ENCODE results near the gene TMEM269. TPM values are rescaled to one million over a fixed set of nuclear protein-coding genes. Genes with fewer than 3 reads are reported as not detected.

The TMEM269 gene
- total and polyA plus RNA-seq, 2 donors (not counting 1 experiment from before 2014, with no cell fraction given) = 0.21 to 0.47 TPM

DNA sequence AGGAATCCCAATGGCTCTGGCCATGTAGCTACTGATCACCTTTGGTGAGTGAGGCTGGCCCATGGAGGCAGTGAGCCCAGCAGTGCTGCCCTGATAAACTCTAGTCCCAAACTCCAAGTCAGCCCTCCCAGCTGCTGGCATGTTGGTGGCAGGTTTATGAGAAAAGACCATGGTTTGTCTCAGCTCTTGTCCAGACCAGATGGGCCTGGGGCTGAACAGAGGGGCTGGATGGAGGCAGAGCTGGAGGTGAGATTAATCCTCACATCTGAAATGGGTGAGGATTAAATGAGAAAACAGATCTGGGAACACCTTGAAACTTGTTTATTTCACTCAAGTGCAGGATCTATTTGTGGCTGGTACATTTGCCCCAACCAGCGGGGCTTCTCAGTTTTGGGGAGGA lies 3.2 kb downstream of the TMEM269 start:
- H3K4me1 Mint-ChIP-seq = peaks cover 13% of the 10 kb centered on the region
- Histone ChIP-seq H3K4me2 (replicated peaks; ENCODE audit: low read depth, low read length, poor library complexity, severe bottlenecking) (no peak overlapping the region), H3K9ac (ENCODE audit: low read length) (no peak overlapping the region), H3K79me2 (ENCODE audit: control insufficient read depth, insufficient read depth, low read length) (peaks cover 6% of the 10 kb centered on the region), H3K27ac (ENCODE audit: low read length in 2 of 2) (no peak overlapping the region), H4K20me1 (ENCODE audit: control insufficient read depth, insufficient read depth, low read length, poor library complexity, severe bottlenecking) (no peaks in the 10 kb centered on the region), H3K27me3 (replicated peaks in 1 of 4; ENCODE audit: control extremely low read depth in 1 of 4, control insufficient read depth in 3 of 4, insufficient read depth in 4 of 4, low read length in 3 of 4) (peaks cover 0 to 3% (median 0%) of the 10 kb centered on the region in 4 experiments), H3K9me3 (ENCODE audit: control extremely low read depth in 1 of 3, control insufficient read depth in 2 of 3, insufficient read depth in 1 of 3, low read length in 2 of 3) (no peaks in the 10 kb centered on the region), H3K4me3 (ENCODE audit: control extremely low read depth in 1 of 5, extremely low read depth in 1 of 5, insufficient read depth in 1 of 5, low read depth in 2 of 5, low read length in 4 of 5) (no peak overlapping the region), H3K4me1 (ENCODE audit: control insufficient read depth in 2 of 2, insufficient read depth in 2 of 2, low read length in 2 of 2) (peaks cover 11 to 15% of the 10 kb centered on the region in 2 donors), H3K36me3 (replicated peaks in 1 of 2; ENCODE audit: control extremely low read depth in 1 of 2, control insufficient read depth in 1 of 2, extremely low read depth in 1 of 2, insufficient read depth in 2 of 2, low read length in 1 of 2) (no peaks in the 10 kb centered on the region), H2AFZ (ENCODE audit: insufficient read depth, low read depth, low read length, poor library complexity, severe bottlenecking) (no peak overlapping the region)
- no peaks in the 10 kb centered on the region for H3K9me3 Mint-ChIP-seq (ENCODE audit: insufficient read depth)
- no peak overlapping the region for H3K27ac Mint-ChIP-seq
- WGBS (ENCODE audit: insufficient coverage) = 100% methylated on average over 1 of the region's 1 CpG
- H3K27me3 Mint-ChIP-seq = peaks cover 9% of the 10 kb centered on the region
- no peak for TF ChIP-seq EZH2 (IDR thresholded peaks at IDR 0.05; ENCODE audit: borderline replicate concordance, insufficient read depth, low read depth, low read length, poor library complexity, severe bottlenecking)
- TF ChIP-seq, protein P1, sequence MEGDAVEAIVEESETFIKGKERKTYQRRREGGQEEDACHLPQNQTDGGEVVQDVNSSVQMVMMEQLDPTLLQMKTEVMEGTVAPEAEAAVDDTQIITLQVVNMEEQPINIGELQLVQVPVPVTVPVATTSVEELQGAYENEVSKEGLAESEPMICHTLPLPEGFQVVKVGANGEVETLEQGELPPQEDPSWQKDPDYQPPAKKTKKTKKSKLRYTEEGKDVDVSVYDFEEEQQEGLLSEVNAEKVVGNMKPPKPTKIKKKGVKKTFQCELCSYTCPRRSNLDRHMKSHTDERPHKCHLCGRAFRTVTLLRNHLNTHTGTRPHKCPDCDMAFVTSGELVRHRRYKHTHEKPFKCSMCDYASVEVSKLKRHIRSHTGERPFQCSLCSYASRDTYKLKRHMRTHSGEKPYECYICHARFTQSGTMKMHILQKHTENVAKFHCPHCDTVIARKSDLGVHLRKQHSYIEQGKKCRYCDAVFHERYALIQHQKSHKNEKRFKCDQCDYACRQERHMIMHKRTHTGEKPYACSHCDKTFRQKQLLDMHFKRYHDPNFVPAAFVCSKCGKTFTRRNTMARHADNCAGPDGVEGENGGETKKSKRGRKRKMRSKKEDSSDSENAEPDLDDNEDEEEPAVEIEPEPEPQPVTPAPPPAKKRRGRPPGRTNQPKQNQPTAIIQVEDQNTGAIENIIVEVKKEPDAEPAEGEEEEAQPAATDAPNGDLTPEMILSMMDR (IDR thresholded peaks at IDR 0.05) = no peak
- intact Hi-C loops (cut with micrococcal nuclease) = no loop called here
- no peak overlapping the region for H3K4me3 Mint-ChIP-seq
- ChIA-PET POLR2A (no interaction called here), CTCF (interaction anchor here (0.8 to 1.2 kb wide), 2 partner anchors 10 to 287 kb away, joined by 3 to 4 read pairs; no protein-coding TSS in a partner anchor)
- ATAC-seq (ENCODE audit: low read depth) = no peak
- DNase-seq = no peak

DNA sequence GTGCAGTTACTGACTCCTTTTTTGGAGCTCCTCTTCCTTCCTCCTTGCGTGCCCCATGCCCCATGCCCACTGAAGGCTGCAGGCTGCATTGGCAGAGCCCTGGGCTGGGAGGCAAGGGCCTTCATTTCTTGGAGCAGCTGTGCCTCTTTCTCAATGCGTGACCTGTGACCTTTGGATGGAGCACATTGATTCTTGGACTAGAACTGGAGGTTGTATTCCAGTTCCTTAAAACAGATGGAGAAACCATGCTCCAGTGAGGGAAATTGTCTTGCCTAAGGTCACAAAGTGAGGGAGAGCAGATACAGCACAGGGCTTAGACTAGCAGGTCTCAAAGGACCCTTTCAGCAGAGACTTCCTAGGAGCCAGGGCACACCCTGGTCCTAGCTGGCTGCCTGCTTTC lies 9.0 kb downstream of the TMEM269 start:
- WGBS (ENCODE audit: insufficient coverage) = 100% methylated on average over 2 of the region's 2 CpGs
- no peak overlapping the region for H3K27ac Mint-ChIP-seq

More for the DNA sequence above, 9.0 kb downstream of the TMEM269 start:
- ChIA-PET CTCF (interaction anchor here (1.5 kb wide), 1 partner anchor 280 kb away, joined by 4 read pairs; no protein-coding TSS in a partner anchor), POLR2A (no interaction called here)
- Histone ChIP-seq H3K9me3 (ENCODE audit: control extremely low read depth in 1 of 3, control insufficient read depth in 2 of 3, insufficient read depth in 1 of 3, low read length in 2 of 3) (no peaks in the 10 kb centered on the region), H3K4me1 (ENCODE audit: control insufficient read depth in 2 of 2, insufficient read depth in 2 of 2, low read length in 2 of 2) (no peaks in the 10 kb centered on the region), H3K36me3 (replicated peaks in 1 of 2; ENCODE audit: control extremely low read depth in 1 of 2, control insufficient read depth in 1 of 2, extremely low read depth in 1 of 2, insufficient read depth in 2 of 2, low read length in 1 of 2) (no peaks in the 10 kb centered on the region), H3K4me3 (ENCODE audit: control extremely low read depth in 1 of 5, extremely low read depth in 1 of 5, insufficient read depth in 1 of 5, low read depth in 2 of 5, low read length in 4 of 5) (no peak overlapping the region), H4K20me1 (ENCODE audit: control insufficient read depth, insufficient read depth, low read length, poor library complexity, severe bottlenecking) (no peaks in the 10 kb centered on the region), H3K4me2 (replicated peaks; ENCODE audit: low read depth, low read length, poor library complexity, severe bottlenecking) (no peak overlapping the region), H3K27me3 (replicated peaks in 1 of 4; ENCODE audit: control extremely low read depth in 1 of 4, control insufficient read depth in 3 of 4, insufficient read depth in 4 of 4, low read length in 3 of 4) (no peaks in the 10 kb centered on the region), H2AFZ (ENCODE audit: insufficient read depth, low read depth, low read length, poor library complexity, severe bottlenecking) (no peak overlapping the region), H3K27ac (ENCODE audit: low read length in 2 of 2) (no peak overlapping the region), H3K9ac (ENCODE audit: low read length) (no peak overlapping the region), H3K79me2 (ENCODE audit: control insufficient read depth, insufficient read depth, low read length) (no peaks in the 10 kb centered on the region)
- Mint-ChIP-seq H3K27me3 (no peaks in the 10 kb centered on the region), H3K9me3 (ENCODE audit: insufficient read depth) (no peaks in the 10 kb centered on the region), H3K4me1 (no peaks in the 10 kb centered on the region), H3K4me3 (no peak overlapping the region)
- ATAC-seq (ENCODE audit: low read depth) (no peak), DNase-seq (no peak)
- TF ChIP-seq, protein P1 (IDR thresholded peaks at IDR 0.05) = no peak
- TF ChIP-seq EZH2 (IDR thresholded peaks at IDR 0.05; ENCODE audit: borderline replicate concordance, insufficient read depth, low read depth, low read length, poor library complexity, severe bottlenecking) = no peak
- intact Hi-C loops (cut with micrococcal nuclease) = no loop called here

Data from B cell (primary cell).